Stomach smooth muscle (tissue), 2 donors: ENCODE data around the gene NHS.

Experiments
- H3K27ac ChIP-seq: one replicate; pipeline ENCODE4 v1.7.0; 2013; ENCODE audit warnings: mild to moderate bottlenecking, low read length, inconsistent platforms
- H3K27me3 ChIP-seq, 2 donors: one replicate each; pipeline ENCODE4 v1.7.0; 2013; ENCODE audit warnings: low read length in 2 of 2; ENCODE audit not compliant: insufficient read depth in 2 of 2, control insufficient read depth in 1 of 2
- H3K36me3 ChIP-seq, 2 donors: one replicate each; pipeline ENCODE4 v1.7.0; 2013; ENCODE audit warnings: low read length in 2 of 2; ENCODE audit not compliant: control insufficient read depth in 2 of 2, insufficient read depth in 2 of 2
- H3K4me1 ChIP-seq: one replicate; pipeline ENCODE4 v1.7.0; 2013; ENCODE audit warnings: low read length; ENCODE audit not compliant: control insufficient read depth, insufficient read depth
- H3K4me3 ChIP-seq, 2 donors: one replicate each; pipeline ENCODE4 v1.7.0; 2013; ENCODE audit warnings: low read length in 2 of 2
- H3K9ac ChIP-seq, 2 donors: one replicate each; pipeline ENCODE4 v1.7.0; 2013; ENCODE audit warnings: low read length in 2 of 2, mild to moderate bottlenecking in 1 of 2
- H3K9me3 ChIP-seq, 2 donors: one replicate each; pipeline ENCODE4 v1.7.0; 2013; ENCODE audit warnings: low read length in 2 of 2; ENCODE audit not compliant: control insufficient read depth in 2 of 2
- donor health status: healthy.
- donor health status: Pancreatic carcinoma.

The NHS gene

DNA sequence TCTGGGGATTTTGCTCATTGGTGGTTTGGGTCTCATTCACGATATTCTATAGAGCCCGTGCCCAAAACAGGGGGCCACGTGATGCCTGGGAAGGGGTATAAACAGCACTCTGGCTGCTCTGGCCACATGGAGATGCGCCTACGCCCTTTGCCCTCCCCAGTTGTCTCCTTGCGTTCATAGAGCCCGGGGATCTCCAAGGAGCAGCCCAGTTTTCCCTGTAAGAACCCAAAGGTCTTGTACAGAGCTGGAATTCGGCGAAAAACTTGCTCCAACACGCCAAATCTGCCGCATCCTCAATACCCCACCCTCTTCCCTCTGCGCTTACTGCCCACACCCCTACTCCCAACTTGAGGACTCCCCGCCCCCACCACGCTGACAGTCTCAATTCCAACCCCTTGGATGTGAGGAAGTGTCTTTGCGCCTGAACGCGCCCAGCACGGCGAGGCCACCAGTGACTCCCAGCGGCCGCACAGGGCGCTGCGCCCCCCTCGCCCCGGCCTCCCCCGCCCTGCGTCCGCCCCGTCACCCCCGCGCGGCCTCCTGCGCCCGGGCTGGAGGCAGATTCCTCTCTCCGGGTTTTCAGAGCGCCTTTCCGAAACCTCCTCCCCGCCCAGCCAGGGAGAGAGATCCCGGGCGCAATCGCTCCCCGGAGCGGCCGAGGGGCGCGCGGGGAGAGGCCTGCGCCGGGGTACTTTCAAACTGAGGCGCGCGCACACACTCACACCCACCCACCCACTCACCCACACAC is at the start of gene NHS:
TSS of gene NHS (plus strand) at position 582 of the 748 bp plus-strand sequence. CDS start 558 bp downstream, outside the sequence.
- Histone ChIP-seq H3K36me3 (no peaks in the 10 kb centered on the region), H3K4me3 (peak within 1 kb of the TSS; percentile 78 to 85), H3K27ac (peak within 1 kb of the TSS; percentile 49), H3K27me3 (peaks cover 0 to 4% of the 10 kb centered on the region in 2 donors), H3K9me3 (no peaks in the 10 kb centered on the region), H3K9ac (peak within 1 kb of the TSS; percentile 35 to 58), H3K4me1 (peaks cover 3% of the 10 kb centered on the region)

DNA sequence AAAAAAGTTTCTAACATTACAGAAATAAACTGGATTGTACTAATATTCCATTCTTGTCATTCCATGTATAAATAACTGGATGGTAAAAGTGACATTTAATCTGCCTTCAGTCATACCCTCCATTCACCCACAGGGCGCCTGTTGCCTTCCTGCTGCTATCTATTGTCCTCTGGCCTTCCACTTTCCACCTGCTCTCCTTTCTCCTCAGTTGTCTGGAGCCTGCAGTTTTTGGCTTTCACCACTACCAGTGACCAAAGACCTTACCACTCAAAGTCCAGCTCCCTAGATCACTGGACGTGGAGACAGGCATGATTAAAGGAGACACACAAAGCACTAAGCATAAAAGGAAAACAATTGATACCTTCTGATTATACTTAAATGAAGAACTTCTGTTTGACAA is 46.2 kb upstream of the NHS start:
- H3K9me3 ChIP-seq = no peaks in the 10 kb centered on the region
- peaks cover 0 to 2% of the 10 kb centered on the region in 2 donors for H3K27me3 ChIP-seq
- no peaks in the 10 kb centered on the region for H3K4me1 ChIP-seq
- H3K4me3 ChIP-seq = no peak overlapping the region
- no peaks in the 10 kb centered on the region for H3K36me3 ChIP-seq
- H3K9ac ChIP-seq = no peak overlapping the region
- H3K27ac ChIP-seq = no peak overlapping the region

DNA sequence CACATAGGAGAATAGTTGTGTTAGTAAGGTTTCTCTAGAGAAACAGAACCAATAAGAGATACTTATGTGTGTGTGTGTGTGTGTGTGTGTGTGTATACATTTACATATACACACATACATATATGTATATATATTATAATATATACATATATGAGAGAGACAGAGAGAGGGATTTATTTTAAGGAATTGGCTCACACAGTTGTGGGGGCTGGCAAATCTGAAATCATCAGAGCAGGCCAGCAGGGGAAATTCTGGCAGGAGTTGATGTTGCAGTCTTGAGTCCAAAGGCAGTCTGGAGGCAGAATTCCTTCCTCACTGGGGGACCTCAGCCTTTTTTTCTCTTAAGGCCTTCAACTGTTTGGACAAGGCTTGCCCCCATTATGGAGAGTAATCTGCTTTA is 38.6 kb upstream of the NHS start:
- Histone ChIP-seq H3K27me3 (peaks cover 0 to 5% of the 10 kb centered on the region in 2 donors), H3K4me3 (no peak overlapping the region), H3K9me3 (no peaks in the 10 kb centered on the region), H3K4me1 (no peaks in the 10 kb centered on the region), H3K36me3 (no peaks in the 10 kb centered on the region), H3K9ac (no peak overlapping the region), H3K27ac (no peak overlapping the region)

DNA sequence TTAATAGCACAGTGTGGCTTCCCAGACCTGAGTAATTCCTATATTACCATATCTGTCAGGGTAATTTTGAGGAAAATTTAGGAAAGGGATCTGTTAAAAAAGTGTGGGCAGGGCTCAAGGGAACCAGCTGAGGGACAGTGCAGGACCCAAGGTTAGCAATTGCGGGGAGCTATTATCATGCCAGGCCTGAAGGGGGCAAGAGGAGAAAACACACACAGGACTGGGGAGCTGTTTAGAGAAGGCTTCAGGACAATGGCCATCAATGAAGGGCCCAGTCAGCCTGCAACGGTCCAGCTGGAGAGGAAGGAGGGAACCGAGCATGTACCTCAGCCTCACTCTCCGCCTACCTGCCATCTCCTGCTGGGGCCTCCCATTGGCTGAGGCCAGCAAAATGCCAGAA is 19.0 kb upstream of the NHS start:
- H3K4me1 ChIP-seq = peaks cover 6% of the 10 kb centered on the region
- H3K4me3 ChIP-seq = no peak overlapping the region
- H3K27me3 ChIP-seq = no peaks in the 10 kb centered on the region
- H3K36me3 ChIP-seq = no peaks in the 10 kb centered on the region
- no peak overlapping the region for H3K9ac ChIP-seq
- H3K9me3 ChIP-seq = no peaks in the 10 kb centered on the region
- no peak overlapping the region for H3K27ac ChIP-seq

DNA sequence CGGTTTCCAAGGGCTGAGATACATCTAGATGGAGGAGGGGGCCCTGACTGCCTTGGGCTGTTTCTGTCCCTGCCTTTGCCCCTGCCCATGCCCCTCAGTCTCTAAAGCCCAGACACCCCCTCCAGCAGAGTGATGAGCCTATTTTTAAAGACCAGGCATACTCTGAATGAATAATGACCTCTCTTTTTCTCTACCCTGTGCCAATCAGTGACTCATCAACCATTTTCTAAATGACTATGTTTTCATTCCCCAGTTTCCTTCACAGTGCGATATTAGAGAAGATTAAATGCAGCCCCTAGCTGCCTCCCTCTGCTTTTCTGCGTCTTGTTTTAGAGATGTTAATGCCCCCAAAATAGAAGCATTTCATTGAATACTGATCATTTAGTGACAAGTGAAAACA is 15.5 kb upstream of the NHS start:
- H3K27me3 ChIP-seq = peaks cover 0 to 2% of the 10 kb centered on the region in 2 donors
- H3K36me3 ChIP-seq = no peaks in the 10 kb centered on the region
- no peak overlapping the region for H3K27ac ChIP-seq
- peaks cover 6% of the 10 kb centered on the region for H3K4me1 ChIP-seq
- no peak overlapping the region for H3K4me3 ChIP-seq
- no peak overlapping the region for H3K9ac ChIP-seq
- H3K9me3 ChIP-seq = no peaks in the 10 kb centered on the region

DNA sequence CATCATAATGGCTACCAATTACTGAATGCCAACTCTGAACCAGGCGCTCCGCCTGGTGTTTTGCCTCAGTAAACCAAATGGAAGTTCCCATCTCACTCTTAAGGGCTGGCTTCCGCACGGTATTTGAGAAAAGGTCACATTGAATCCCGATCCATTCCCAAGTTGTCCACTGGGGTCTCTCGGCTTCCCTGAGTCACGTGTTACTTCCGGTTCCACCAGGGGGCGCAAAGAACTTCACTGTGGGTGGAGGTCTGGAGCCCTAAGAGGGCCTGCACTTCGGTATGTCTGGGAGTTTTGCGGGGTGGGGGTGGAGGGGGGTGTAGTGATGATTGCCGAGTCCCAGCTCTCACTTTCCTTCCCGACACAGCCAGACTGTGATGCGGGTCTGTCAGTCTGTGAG is 13.4 kb upstream of the NHS start:
- Histone ChIP-seq H3K36me3 (no peaks in the 10 kb centered on the region), H3K4me3 (no peak overlapping the region), H3K27ac (no peak overlapping the region), H3K9ac (no peak overlapping the region), H3K4me1 (peaks cover 6% of the 10 kb centered on the region), H3K27me3 (peaks cover 0 to 2% of the 10 kb centered on the region in 2 donors), H3K9me3 (no peaks in the 10 kb centered on the region)

DNA sequence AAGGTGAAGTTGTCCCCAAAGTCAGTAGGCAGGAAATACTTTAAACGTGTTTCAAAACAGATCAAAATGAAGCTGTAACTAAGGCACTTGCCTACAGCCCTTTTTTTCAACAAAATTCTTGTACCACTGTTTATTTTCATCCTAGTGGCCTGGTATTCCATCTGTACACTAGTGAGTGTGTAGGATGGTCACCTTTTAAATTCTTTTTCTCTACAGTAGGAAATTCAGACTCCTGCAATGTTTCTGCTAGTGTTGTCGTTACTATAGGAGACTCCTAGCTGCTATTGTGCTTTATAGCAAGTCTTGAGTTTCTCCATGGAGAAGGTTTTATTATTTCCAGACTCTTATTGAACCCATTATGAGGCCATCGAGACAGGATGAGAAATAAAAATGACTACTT is 7.0 kb upstream of the NHS start:
- peaks cover 0 to under 1% of the 10 kb centered on the region in 2 donors for H3K27me3 ChIP-seq
- H3K9me3 ChIP-seq = peaks cover 0 to 2% of the 10 kb centered on the region in 2 donors
- H3K4me3 ChIP-seq = no peak overlapping the region
- no peaks in the 10 kb centered on the region for H3K36me3 ChIP-seq
- H3K4me1 ChIP-seq = no peaks in the 10 kb centered on the region
- H3K27ac ChIP-seq = no peak overlapping the region
- H3K9ac ChIP-seq = no peak overlapping the region

DNA sequence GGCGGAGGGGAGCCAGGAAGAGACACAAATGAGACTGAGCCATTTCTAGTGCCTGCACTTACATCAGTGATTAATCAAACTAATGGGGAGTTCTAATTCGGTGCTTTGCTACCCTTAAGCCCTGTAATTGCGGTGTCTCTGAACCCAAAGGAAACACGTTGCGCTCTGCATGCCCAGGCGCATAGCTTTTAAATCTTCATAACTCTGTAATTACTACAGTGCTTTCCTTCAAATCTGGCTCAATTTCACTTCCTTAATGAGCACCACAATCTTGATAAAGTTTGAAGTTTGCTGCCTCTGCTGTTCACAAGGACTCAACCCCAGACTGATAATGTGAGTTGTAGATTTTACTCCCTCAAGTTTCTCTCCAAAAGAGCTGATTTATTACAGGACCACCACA is 5.7 kb upstream of the NHS start:
- no peak overlapping the region for H3K27ac ChIP-seq
- H3K36me3 ChIP-seq = no peaks in the 10 kb centered on the region
- no peaks in the 10 kb centered on the region for H3K27me3 ChIP-seq

DNA sequence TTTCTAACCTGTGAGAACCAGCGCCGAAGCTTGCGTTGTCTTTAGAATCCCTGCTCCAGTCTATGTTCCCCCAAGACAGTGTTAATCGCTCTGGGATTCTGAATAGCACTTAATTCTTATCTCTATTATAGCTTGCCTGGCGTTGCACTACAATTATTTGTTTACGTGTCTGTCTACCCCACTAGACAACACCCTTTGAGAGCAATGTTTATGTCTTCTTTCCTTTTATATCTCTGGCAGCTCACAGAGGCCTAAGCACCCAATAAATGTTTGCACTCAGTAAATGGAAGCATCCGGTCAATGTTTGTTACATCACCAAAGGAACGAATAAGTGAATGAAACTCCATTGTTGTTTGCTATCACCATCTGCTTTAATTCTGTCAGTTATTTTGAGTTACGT is 4.8 kb upstream of the NHS start:
- Histone ChIP-seq H3K9ac (no peak overlapping the region), H3K4me3 (no peak overlapping the region), H3K27ac (no peak overlapping the region), H3K36me3 (no peaks in the 10 kb centered on the region), H3K27me3 (no peaks in the 10 kb centered on the region), H3K9me3 (peaks cover 0 to 2% of the 10 kb centered on the region in 2 donors), H3K4me1 (peaks cover 3% of the 10 kb centered on the region)

More for the DNA sequence above, 5.7 kb upstream of the NHS start:
- Histone ChIP-seq H3K9ac (no peak overlapping the region), H3K4me3 (no peak overlapping the region), H3K4me1 (peaks cover 1% of the 10 kb centered on the region), H3K9me3 (peaks cover 0 to 2% of the 10 kb centered on the region in 2 donors)

DNA sequence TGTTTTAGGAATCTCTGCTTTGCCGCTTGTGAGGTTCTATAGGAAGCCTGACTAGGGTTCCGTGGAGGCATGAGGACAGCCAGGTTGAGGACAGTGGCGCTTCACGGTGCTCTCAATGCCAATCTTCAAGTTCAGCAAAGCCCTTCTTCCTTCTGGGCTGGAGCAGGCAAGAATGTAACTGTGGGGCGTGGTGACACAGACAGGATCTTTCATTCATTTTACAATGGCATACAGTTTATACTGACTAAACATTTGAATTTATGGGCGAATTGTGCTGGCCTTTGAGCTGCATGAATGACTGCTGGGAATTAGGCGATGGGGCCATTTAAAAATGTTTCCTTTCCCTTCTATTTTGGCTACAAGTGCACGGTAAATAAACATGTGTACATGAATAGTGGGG is 2.9 kb upstream of the NHS start:
- Histone ChIP-seq H3K4me1 (peaks cover 3% of the 10 kb centered on the region), H3K9ac (no peak overlapping the region), H3K4me3 (no peak overlapping the region), H3K9me3 (peaks cover 0 to 1% of the 10 kb centered on the region in 2 donors), H3K36me3 (no peaks in the 10 kb centered on the region), H3K27ac (no peak overlapping the region), H3K27me3 (no peaks in the 10 kb centered on the region)

DNA sequence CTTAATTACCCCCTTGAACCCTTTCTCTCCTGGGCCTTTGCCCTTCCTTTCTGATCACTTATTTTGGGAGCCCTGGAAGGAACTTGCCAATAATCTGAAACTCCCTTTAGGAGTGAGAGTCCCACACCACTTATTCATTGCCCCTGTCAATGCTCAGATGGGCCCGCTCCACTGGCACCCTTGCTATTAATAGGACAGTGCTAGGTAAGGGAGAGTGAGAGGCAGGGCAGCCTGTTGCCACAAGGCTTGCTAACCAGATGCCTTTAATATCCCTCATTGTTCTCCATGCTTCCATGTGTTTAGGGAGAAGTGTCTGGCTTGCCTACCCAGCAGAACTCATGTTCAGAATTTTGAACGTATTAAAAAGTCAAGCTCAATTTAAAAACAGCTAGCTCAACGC is 1.7 kb upstream of the NHS start:
- Histone ChIP-seq H3K27me3 (no peaks in the 10 kb centered on the region), H3K36me3 (no peaks in the 10 kb centered on the region), H3K4me3 (no peak overlapping the region), H3K4me1 (peaks cover 3% of the 10 kb centered on the region), H3K9me3 (no peaks in the 10 kb centered on the region), H3K9ac (no peak overlapping the region), H3K27ac (no peak overlapping the region)
